Caki2 (cell line): ENCODE results near the gene PKP1. TPM values are rescaled to one million over a fixed set of nuclear protein-coding genes. Genes with fewer than 3 reads are reported as not detected.
A peak's percentile ranks its signal among the peaks of the same experiment; 100 is the strongest.

ENCODE experiments used
- DNase-seq: peaks from one replicate; pipeline ENCODE4 v3.0.0-alpha.2; 2015; ENCODE audit warnings: low read depth
- in situ Hi-C: cut with HindIII; loops from 2 replicates; pipeline ENCODE4 v1.10.0; 2016; ENCODE audit warnings: low sequenced_read_pairs, low pct_unique_long_range_greater_than_20kb, mixed read lengths
- total RNA-seq: library from RNA; depleted of rRNA; stranded (reverse); fragments of >200 nt; shearing (Covaris generic); gene quantifications from 2 replicates; pipeline ENCODE4 v1.2.3, GENCODE V29; 2014; ENCODE audit warnings: low replicate concordance

PKP1 gene
- total RNA-seq, 1 experiment from 2014 or later, result not detected

DNA sequence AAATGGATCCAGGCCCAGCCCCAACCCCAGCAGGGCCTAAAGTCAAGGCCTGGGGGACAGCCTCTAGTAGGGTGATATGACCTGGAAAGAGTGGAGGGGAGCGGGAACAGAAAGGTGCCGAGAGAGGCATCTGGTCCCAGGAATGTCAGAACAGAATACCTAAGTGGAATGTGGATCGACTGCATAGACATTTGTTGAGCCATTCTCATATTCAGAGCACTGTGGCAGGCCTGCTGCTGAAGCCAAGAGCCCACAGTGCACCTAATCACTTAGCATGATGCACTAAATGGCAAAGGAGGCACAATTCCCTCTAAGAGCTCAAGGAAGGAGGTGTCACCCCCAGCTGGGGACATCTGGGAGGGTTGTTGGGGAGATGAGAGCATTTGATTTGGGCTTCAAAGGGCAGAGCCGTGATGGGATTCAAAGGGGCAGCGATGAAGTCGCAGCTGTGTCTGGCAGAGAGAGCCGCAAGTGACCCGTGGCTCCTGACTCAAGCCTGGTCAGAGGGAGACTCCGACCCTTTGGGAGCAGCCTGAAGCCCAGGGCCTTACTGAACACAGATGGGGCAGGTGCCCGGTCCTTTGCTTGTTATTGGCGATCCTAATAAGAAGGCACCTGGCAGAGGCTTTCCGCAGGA, 8.6 kb upstream of the PKP1 start:
- in situ Hi-C loops, result no loop called here
- no peak for DNase-seq

GRCh38 chr1:201275253-201275666, 8.0 kb upstream of the PKP1 start:
- DNase-seq, result peak; percentile 89
- in situ Hi-C loops, result no loop called here

DNA sequence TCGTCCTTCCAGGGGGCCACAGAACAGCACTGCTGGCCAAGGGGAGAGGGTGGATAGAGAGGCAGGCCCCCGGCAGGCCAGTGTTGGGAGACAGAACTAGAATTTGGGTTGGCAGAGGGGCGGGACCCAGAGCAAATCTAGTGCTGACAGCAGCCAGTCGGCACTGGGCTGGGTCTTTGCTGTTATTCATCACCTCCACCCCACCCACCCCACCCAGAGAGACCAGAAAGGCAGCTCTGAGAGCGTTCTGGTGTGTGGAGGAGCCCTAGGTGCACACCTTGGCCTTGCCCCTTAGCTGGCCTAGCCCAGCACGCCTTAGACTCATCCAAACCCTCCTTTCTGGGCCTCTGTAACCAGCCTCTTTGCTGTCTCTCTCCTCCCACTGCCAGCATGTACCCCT, 6.4 kb upstream of the PKP1 start:
- DNase-seq, result no peak
- in situ Hi-C loops, result no loop called here

DNA sequence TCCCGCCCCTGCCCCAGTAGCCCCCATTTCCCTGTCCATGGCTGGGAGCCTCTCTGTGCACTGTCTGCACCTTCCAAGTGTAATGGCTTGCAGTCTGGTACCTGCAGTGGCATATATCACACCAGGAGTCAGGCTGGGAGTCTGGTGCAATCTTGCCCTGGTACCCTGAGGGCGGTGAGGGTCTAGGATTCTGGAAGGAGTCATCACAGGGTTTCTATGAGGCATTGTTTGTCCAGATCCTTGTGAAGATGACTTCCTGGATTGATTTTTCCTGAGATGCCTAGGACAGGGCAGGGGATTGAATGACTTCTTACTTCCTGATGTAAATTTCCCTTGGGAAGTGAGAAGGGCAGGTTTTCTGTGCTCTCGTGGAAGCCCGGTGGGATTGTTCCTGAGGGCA, 5.9 kb upstream of the PKP1 start:
- DNase-seq, result no peak
- in situ Hi-C loops, result no loop called here

- DNase-seq, result no peak
- in situ Hi-C loops, result no loop called here
Measured at GRCh38 chr1:201279313-201279712, 4.0 kb upstream of the PKP1 start.

GRCh38 chr1:201280884-201281283, 2.4 kb upstream of the PKP1 start:
- in situ Hi-C loops, result no loop called here
- no peak for DNase-seq

DNA sequence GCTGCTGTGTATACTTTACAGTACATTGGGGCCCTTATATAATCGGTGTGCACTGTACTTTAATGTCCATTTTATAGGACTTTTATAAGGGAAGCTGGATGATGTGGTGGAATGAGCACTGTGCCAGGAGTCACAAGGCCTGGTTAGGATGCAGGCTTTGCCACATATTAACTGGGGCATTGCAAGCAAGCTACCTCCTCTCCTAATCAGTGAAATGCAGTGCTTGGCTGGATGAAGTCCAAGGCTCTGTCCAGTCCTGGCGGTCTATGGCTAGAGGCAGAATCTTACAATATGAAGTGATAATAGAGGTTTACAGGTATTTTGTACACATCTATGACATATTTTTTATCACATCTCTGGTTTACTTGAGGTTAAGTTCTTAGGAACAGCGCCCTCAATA, 1.7 kb upstream of the PKP1 start:
- no peak for DNase-seq
- in situ Hi-C loops, result no loop called here

DNA sequence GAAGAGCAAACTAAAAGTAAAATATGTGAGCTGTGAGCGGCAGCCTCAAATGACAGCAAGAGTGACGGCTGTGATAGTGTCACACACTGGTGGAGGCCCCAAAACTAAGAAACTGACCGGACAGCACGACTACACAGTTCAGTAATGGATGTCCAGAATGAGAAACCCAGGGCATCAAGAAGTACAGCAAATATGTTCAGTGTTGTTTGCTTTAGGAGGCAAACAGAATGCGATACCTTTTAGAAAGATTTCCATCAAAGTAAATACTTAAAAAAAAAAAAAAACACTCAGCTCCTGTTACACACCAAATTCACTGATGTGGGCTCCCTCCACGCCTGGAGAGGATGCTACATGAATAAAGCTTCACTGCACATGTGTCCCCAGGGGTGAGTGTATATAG, 1.1 kb upstream of the PKP1 start:
- DNase-seq, result no peak
- in situ Hi-C loops, result no loop called here

DNA sequence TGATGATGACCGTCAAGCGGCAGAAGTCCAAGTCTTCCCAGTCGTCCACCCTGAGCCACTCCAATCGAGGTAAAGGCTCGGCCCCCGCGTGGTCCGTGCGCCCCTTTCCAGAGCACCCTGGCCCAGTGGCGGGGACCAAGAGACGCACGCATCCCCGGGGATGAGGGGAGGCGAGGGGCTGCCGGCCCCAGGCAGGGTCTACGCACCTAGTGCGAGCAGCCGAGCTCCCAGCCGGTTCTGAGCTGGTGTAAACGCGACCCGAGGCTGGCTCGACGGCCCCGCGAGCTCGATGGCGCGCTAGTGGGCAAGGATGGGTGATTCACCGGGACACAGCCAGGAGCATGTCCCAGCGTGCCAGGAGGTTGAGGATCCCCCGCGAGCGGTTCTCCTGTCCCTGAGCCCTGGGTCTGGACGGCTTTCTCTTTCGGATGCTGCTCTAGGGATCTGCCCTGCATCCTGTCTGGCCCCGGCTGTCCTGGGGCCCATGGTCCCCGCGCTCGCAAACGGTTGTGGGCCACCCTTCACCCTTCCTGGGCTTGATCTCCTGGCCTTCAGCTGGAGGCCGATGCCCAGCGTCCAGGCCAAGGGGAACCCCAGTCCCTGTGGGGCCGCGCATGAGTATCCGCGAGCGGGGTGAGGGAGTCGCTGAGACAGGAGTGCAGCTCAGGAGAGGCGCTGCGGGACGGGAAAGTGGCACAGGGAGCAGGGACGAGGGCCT, 689 bp downstream of the PKP1 start:
- in situ Hi-C loops, result no loop called here
- no peak for DNase-seq

DNA sequence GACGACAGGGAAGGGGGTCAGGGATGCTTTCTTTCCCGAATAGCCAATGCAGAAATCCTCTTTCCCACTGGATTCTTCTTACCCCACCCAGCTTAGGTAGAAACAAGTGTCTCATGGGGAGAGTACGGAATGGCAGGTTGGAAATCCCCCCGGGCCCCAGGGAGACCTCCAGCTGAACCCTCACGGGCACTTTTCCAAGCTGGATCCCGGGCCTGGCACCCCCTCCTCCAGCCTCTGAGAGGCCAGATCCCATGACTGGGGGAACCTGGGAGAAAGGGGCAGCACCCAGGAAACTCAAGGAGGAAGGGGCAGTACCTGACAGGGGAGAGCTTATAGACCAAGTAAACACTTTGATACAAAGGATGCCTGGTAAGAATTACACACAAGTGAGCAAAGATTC, 1.3 kb downstream of the PKP1 start:
- in situ Hi-C loops, result no loop called here
- DNase-seq, result no peak

- DNase-seq, result no peak
- in situ Hi-C loops, result no loop called here
Measured at GRCh38 chr1:201285846-201286245, 2.5 kb downstream of the PKP1 start.

GRCh38 chr1:201286445-201286844, 3.1 kb downstream of the PKP1 start:
- no peak for DNase-seq
- in situ Hi-C loops, result no loop called here

GRCh38 chr1:201288007-201288406, 4.7 kb downstream of the PKP1 start:
- DNase-seq, result no peak
- in situ Hi-C loops, result no loop called here

DNA sequence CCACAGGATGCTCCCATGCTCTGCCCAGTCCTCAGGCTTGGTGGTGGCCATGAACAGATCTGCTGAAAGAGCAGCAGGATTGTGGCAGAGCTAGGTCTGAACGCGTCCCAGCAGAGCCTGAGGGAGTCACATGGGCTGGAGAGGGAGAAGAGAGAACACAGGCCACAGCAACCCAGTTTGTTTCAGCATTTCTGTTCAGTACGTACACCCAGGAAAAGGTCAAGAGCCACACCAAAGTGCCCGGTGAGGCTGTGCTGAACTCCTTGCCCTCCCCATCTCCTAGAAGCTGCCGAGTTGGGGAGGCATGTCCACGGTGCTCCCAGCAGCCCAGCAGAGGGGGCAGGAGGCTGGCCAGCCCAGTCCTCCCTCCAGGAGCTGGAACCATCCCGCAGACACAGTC, 5.5 kb downstream of the PKP1 start:
- DNase-seq, result no peak

GRCh38 chr1:201290551-201290950, 7.2 kb downstream of the PKP1 start:
- in situ Hi-C loops, result no loop called here
- DNase-seq, result no peak

More for the DNA sequence above, 5.5 kb downstream of the PKP1 start:
- in situ Hi-C loops, result no loop called here

GRCh38 chr1:201291916-201292315, 8.6 kb downstream of the PKP1 start:
- in situ Hi-C loops, result no loop called here
- no peak for DNase-seq

DNA sequence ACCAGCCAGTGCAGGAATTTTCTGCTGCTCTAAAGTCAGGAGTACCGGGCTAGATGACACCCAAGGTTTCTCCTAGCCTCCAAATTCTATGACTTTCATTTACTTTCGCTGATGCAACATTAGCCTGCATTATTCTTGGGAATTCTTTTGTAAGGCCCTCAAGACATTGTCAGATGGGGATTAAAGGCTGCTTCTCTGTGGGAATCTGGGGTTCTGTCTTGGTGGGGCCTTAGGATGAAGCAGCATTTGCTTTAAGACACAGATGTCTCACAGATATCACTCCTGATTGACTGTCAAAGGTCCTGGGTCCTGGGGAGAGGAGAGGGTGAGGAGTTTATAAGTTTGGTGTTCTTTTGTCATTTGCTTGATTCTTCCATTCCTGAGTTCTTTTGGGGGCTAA, 11.6 kb downstream of the PKP1 start:
- in situ Hi-C loops, result no loop called here
- no peak for DNase-seq

DNA sequence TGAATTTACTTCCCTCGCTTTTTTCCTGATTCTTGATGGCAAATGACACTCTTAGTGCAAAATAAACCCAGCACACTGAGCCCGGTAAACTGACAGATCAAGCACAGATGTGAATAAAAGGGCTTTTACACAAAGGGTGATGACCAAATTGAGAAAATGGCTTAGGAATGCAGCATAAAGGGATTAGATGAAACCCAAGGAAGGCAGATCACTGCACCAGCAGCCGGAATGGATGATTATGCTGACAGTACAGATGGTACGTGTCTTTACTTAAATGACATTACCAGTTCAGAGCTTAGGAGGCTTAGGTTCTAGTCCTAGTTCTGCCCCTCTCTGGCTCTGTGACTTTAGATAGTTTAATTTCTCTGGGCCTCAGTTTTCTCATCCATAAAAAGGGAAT, 12.0 kb downstream of the PKP1 start:
- in situ Hi-C loops, result no loop called here

DNA sequence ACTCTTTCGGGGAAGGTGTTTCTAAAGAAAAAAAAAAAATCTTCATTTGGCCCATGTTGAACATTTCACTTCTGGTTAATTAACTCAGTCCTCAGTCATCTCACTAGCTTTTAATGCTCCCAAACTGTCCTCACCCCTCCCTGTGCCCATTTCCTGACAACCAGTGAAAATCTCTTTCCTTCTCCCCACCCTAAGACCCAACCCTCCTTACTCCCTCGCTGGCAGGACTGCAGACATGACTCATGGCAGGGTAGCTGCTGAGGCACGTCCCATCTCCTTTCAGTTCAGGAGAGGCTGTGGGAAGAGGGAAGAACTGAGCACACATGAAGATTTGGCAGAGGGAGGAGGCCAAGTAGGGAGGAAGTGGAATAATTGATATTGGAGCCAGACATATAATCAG, 12.6 kb downstream of the PKP1 start:
- in situ Hi-C loops, result no loop called here
- peak; percentile 37 for DNase-seq

More for the DNA sequence above, 12.0 kb downstream of the PKP1 start:
- no peak for DNase-seq

- in situ Hi-C loops, result no loop called here
- DNase-seq, result no peak
Measured at GRCh38 chr1:201296352-201296751, 13.0 kb downstream of the PKP1 start.
